ENCODE data around the gene HSF2BP.
"Not testable (repeated sequence)": the region's sequence is repeated elsewhere in the genome, so short reads cannot be mapped to it uniquely, and the experiment has no call there.

HSF2BP gene

GRCh38 chr21:43517701-43518100 lies 141.6 kb downstream of the HSF2BP start:
- not testable (repeated sequence) for H2BK5ac ChIP-seq (ENCODE audit: low read length); H3K79me2 ChIP-seq (ENCODE audit: control insufficient read depth, insufficient read depth, low read length); H3K36me3 ChIP-seq (ENCODE audit: control insufficient read depth, insufficient read depth, low read length); H3K4me3 ChIP-seq (ENCODE audit: low read length); H4K5ac ChIP-seq (ENCODE audit: low read length); H3K27me3 ChIP-seq (ENCODE audit: insufficient read depth, low read length, poor library complexity); H2BK15ac ChIP-seq (replicated peaks; ENCODE audit: low read depth); H3K79me1 ChIP-seq (ENCODE audit: low read length); H3K27ac ChIP-seq (ENCODE audit: low read depth, low read length); H3K4ac ChIP-seq (ENCODE audit: low read depth, low read length); H3K9ac ChIP-seq (ENCODE audit: low read length); H3K23ac ChIP-seq (ENCODE audit: low read length); H3K56ac ChIP-seq (ENCODE audit: low read length); H3K4me1 ChIP-seq (ENCODE audit: control insufficient read depth, low read depth, low read length); H2BK120ac ChIP-seq (ENCODE audit: low read depth, low read length); H3K18ac ChIP-seq (ENCODE audit: low read length); H3K4me2 ChIP-seq (ENCODE audit: low read length); H2AK5ac ChIP-seq (ENCODE audit: low read length); DNase-seq; H4K8ac ChIP-seq (ENCODE audit: low read depth, low read length)
- no CpG with 5 or more reads among the region's 6 CpGs for WGBS (ENCODE audit: extremely low coverage, insufficient coverage, low lambda C conversion rate)

GRCh38 chr21:43516860-43517627 lies 142.2 kb downstream of the HSF2BP start:
- H3K4me1 ChIP-seq (ENCODE audit: control insufficient read depth, low read depth, low read length); DNase-seq; H2BK15ac ChIP-seq (replicated peaks; ENCODE audit: low read depth); H2BK5ac ChIP-seq (ENCODE audit: low read length); H3K27ac ChIP-seq (ENCODE audit: low read depth, low read length); H3K79me1 ChIP-seq (ENCODE audit: low read length); H3K27me3 ChIP-seq (ENCODE audit: insufficient read depth, low read length, poor library complexity); H4K5ac ChIP-seq (ENCODE audit: low read length); H2AK5ac ChIP-seq (ENCODE audit: low read length); H3K4ac ChIP-seq (ENCODE audit: low read depth, low read length); H3K4me3 ChIP-seq (ENCODE audit: low read length); H3K56ac ChIP-seq (ENCODE audit: low read length); H3K9ac ChIP-seq (ENCODE audit: low read length); H3K23ac ChIP-seq (ENCODE audit: low read length); H3K4me2 ChIP-seq (ENCODE audit: low read length); H3K79me2 ChIP-seq (ENCODE audit: control insufficient read depth, insufficient read depth, low read length); H3K36me3 ChIP-seq (ENCODE audit: control insufficient read depth, insufficient read depth, low read length); H2BK120ac ChIP-seq (ENCODE audit: low read depth, low read length); H3K18ac ChIP-seq (ENCODE audit: low read length); H4K8ac ChIP-seq (ENCODE audit: low read depth, low read length): not testable (repeated sequence)
- WGBS (ENCODE audit: extremely low coverage, insufficient coverage, low lambda C conversion rate), result no CpG with 5 or more reads among the region's 10 CpGs

GRCh38 chr21:43516295-43516847 lies 142.9 kb downstream of the HSF2BP start:
- DNase-seq; H4K5ac ChIP-seq (ENCODE audit: low read length); H3K27me3 ChIP-seq (ENCODE audit: insufficient read depth, low read length, poor library complexity); H2AK5ac ChIP-seq (ENCODE audit: low read length); H3K9ac ChIP-seq (ENCODE audit: low read length); H2BK5ac ChIP-seq (ENCODE audit: low read length); H3K56ac ChIP-seq (ENCODE audit: low read length); H3K18ac ChIP-seq (ENCODE audit: low read length); H2BK15ac ChIP-seq (replicated peaks; ENCODE audit: low read depth); H3K36me3 ChIP-seq (ENCODE audit: control insufficient read depth, insufficient read depth, low read length); H2BK120ac ChIP-seq (ENCODE audit: low read depth, low read length); H3K79me1 ChIP-seq (ENCODE audit: low read length); H3K4me3 ChIP-seq (ENCODE audit: low read length); H3K4me2 ChIP-seq (ENCODE audit: low read length); H3K23ac ChIP-seq (ENCODE audit: low read length); H3K4me1 ChIP-seq (ENCODE audit: control insufficient read depth, low read depth, low read length); H3K27ac ChIP-seq (ENCODE audit: low read depth, low read length); H3K79me2 ChIP-seq (ENCODE audit: control insufficient read depth, insufficient read depth, low read length); H3K4ac ChIP-seq (ENCODE audit: low read depth, low read length); H4K8ac ChIP-seq (ENCODE audit: low read depth, low read length): not testable (repeated sequence)
- WGBS (ENCODE audit: extremely low coverage, insufficient coverage, low lambda C conversion rate), result no CpG with 5 or more reads among the region's 4 CpGs

- not testable (repeated sequence) for H3K18ac ChIP-seq (ENCODE audit: low read length); H3K79me2 ChIP-seq (ENCODE audit: control insufficient read depth, insufficient read depth, low read length); DNase-seq; H2AK5ac ChIP-seq (ENCODE audit: low read length); H4K5ac ChIP-seq (ENCODE audit: low read length); H3K56ac ChIP-seq (ENCODE audit: low read length); H3K27ac ChIP-seq (ENCODE audit: low read depth, low read length); H4K8ac ChIP-seq (ENCODE audit: low read depth, low read length); H3K4ac ChIP-seq (ENCODE audit: low read depth, low read length); H3K23ac ChIP-seq (ENCODE audit: low read length); H3K36me3 ChIP-seq (ENCODE audit: control insufficient read depth, insufficient read depth, low read length); H3K4me2 ChIP-seq (ENCODE audit: low read length); H2BK120ac ChIP-seq (ENCODE audit: low read depth, low read length); H2BK5ac ChIP-seq (ENCODE audit: low read length); H3K27me3 ChIP-seq (ENCODE audit: insufficient read depth, low read length, poor library complexity); H3K9ac ChIP-seq (ENCODE audit: low read length); H2BK15ac ChIP-seq (replicated peaks; ENCODE audit: low read depth); H3K79me1 ChIP-seq (ENCODE audit: low read length); H3K4me3 ChIP-seq (ENCODE audit: low read length); H3K4me1 ChIP-seq (ENCODE audit: control insufficient read depth, low read depth, low read length)
- no CpG with 5 or more reads among the region's 3 CpGs for WGBS (ENCODE audit: extremely low coverage, insufficient coverage, low lambda C conversion rate)
Measured at GRCh38 chr21:43514834-43515233, 144.5 kb downstream of the HSF2BP start.

- H2BK5ac ChIP-seq (ENCODE audit: low read length); H3K4me3 ChIP-seq (ENCODE audit: low read length); H3K79me2 ChIP-seq (ENCODE audit: control insufficient read depth, insufficient read depth, low read length); H3K27me3 ChIP-seq (ENCODE audit: insufficient read depth, low read length, poor library complexity); DNase-seq; H3K9ac ChIP-seq (ENCODE audit: low read length); H2BK15ac ChIP-seq (replicated peaks; ENCODE audit: low read depth); H3K4ac ChIP-seq (ENCODE audit: low read depth, low read length); H3K23ac ChIP-seq (ENCODE audit: low read length); H3K4me1 ChIP-seq (ENCODE audit: control insufficient read depth, low read depth, low read length); H3K18ac ChIP-seq (ENCODE audit: low read length); H4K8ac ChIP-seq (ENCODE audit: low read depth, low read length); H3K36me3 ChIP-seq (ENCODE audit: control insufficient read depth, insufficient read depth, low read length); H3K56ac ChIP-seq (ENCODE audit: low read length); H4K5ac ChIP-seq (ENCODE audit: low read length); H2AK5ac ChIP-seq (ENCODE audit: low read length); H3K4me2 ChIP-seq (ENCODE audit: low read length); H3K27ac ChIP-seq (ENCODE audit: low read depth, low read length); H3K79me1 ChIP-seq (ENCODE audit: low read length); H2BK120ac ChIP-seq (ENCODE audit: low read depth, low read length): not testable (repeated sequence)
- no CpG with 5 or more reads among the region's 3 CpGs for WGBS (ENCODE audit: extremely low coverage, insufficient coverage, low lambda C conversion rate)
Measured at GRCh38 chr21:43513023-43513422, 146.3 kb downstream of the HSF2BP start.

GRCh38 chr21:43511209-43511608 lies 148.1 kb downstream of the HSF2BP start:
- H3K36me3 ChIP-seq (ENCODE audit: control insufficient read depth, insufficient read depth, low read length); H4K5ac ChIP-seq (ENCODE audit: low read length); H3K23ac ChIP-seq (ENCODE audit: low read length); H3K4ac ChIP-seq (ENCODE audit: low read depth, low read length); H3K27me3 ChIP-seq (ENCODE audit: insufficient read depth, low read length, poor library complexity); H3K18ac ChIP-seq (ENCODE audit: low read length); H2BK5ac ChIP-seq (ENCODE audit: low read length); H3K27ac ChIP-seq (ENCODE audit: low read depth, low read length); DNase-seq; H3K9ac ChIP-seq (ENCODE audit: low read length); H3K4me3 ChIP-seq (ENCODE audit: low read length); H3K56ac ChIP-seq (ENCODE audit: low read length); H2BK15ac ChIP-seq (replicated peaks; ENCODE audit: low read depth); H3K79me1 ChIP-seq (ENCODE audit: low read length); H3K79me2 ChIP-seq (ENCODE audit: control insufficient read depth, insufficient read depth, low read length); H2AK5ac ChIP-seq (ENCODE audit: low read length); H2BK120ac ChIP-seq (ENCODE audit: low read depth, low read length); H4K8ac ChIP-seq (ENCODE audit: low read depth, low read length); H3K4me1 ChIP-seq (ENCODE audit: control insufficient read depth, low read depth, low read length); H3K4me2 ChIP-seq (ENCODE audit: low read length): not testable (repeated sequence)
- WGBS (ENCODE audit: extremely low coverage, insufficient coverage, low lambda C conversion rate), result no CpG with 5 or more reads among the region's 4 CpGs

All from mesendoderm (in vitro differentiated cells).